HuH-7.5 (cell line): ENCODE data around the gene LIPC.

ENCODE experiments used
- DNase-seq: peaks from one replicate; pipeline ENCODE4 v3.0.0; 2011; ENCODE audit warnings: low spot score

Gene LIPC

GRCh38 chr15:58431221-58432149 is at the start of gene LIPC:
TSS of gene LIPC (plus strand) at chr15:58431991. CDS start at chr15:58432033, 42 bp downstream.
- DNase-seq: no peak

- DNase-seq: no peak
Measured at GRCh38 chr15:58383876-58384275, 47.9 kb upstream of the LIPC start.

- no peak for DNase-seq
Measured at GRCh38 chr15:58384667-58385066, 47.1 kb upstream of the LIPC start.

- DNase-seq: no peak
Measured at GRCh38 chr15:58386081-58386480, 45.7 kb upstream of the LIPC start.

GRCh38 chr15:58386641-58387040 is 45.1 kb upstream of the LIPC start:
- no peak for DNase-seq

- no peak for DNase-seq
Measured at GRCh38 chr15:58387130-58387529, 44.7 kb upstream of the LIPC start.

GRCh38 chr15:58388211-58388610 is 43.6 kb upstream of the LIPC start:
- no peak for DNase-seq

GRCh38 chr15:58390118-58390517 is 41.7 kb upstream of the LIPC start:
- DNase-seq: no peak

GRCh38 chr15:58390655-58391054 is 41.1 kb upstream of the LIPC start:
- no peak for DNase-seq

GRCh38 chr15:58391088-58391487 is 40.7 kb upstream of the LIPC start:
- DNase-seq: no peak

GRCh38 chr15:58392141-58392540 is 39.6 kb upstream of the LIPC start:
- no peak for DNase-seq

- DNase-seq: no peak
Measured at GRCh38 chr15:58392611-58393161, 39.1 kb upstream of the LIPC start.

GRCh38 chr15:58393241-58393662 is 38.5 kb upstream of the LIPC start:
- no peak for DNase-seq

- DNase-seq: no peak
Measured at GRCh38 chr15:58396181-58396580, 35.6 kb upstream of the LIPC start.

GRCh38 chr15:58398071-58398470 is 33.7 kb upstream of the LIPC start:
- DNase-seq: no peak

GRCh38 chr15:58398643-58399042 is 33.1 kb upstream of the LIPC start:
- DNase-seq: no peak

- no peak for DNase-seq
Measured at GRCh38 chr15:58399739-58400138, 32.1 kb upstream of the LIPC start.

GRCh38 chr15:58401276-58401675 is 30.5 kb upstream of the LIPC start:
- DNase-seq: no peak

GRCh38 chr15:58401991-58402649 is 29.7 kb upstream of the LIPC start:
- DNase-seq: no peak

GRCh38 chr15:58403581-58403980 is 28.2 kb upstream of the LIPC start:
- DNase-seq: no peak

- DNase-seq: no peak
Measured at GRCh38 chr15:58404020-58404419, 27.8 kb upstream of the LIPC start.

- DNase-seq: no peak
Measured at GRCh38 chr15:58404722-58405121, 27.1 kb upstream of the LIPC start.

- no peak for DNase-seq
Measured at GRCh38 chr15:58405865-58406264, 25.9 kb upstream of the LIPC start.
